GM11168 (cell line): ENCODE results near the gene NCEH1.

Experiments
- in situ Hi-C: fragments of 300-500 bp; cut with MboI; formaldehyde crosslinking; loops from one replicate; pipeline ENCODE4 v1.12.0; 2022; ENCODE audit warnings: low sequenced_read_pairs; ENCODE audit not compliant: unreplicated experiment

NCEH1 gene

GRCh38 chr3:172617013-172617706 is 93.7 kb downstream of the NCEH1 start:
- in situ Hi-C loops = no loop called here

- in situ Hi-C loops = no loop called here
Observed at GRCh38 chr3:172616031-172616461, 94.8 kb downstream of the NCEH1 start.

DNA sequence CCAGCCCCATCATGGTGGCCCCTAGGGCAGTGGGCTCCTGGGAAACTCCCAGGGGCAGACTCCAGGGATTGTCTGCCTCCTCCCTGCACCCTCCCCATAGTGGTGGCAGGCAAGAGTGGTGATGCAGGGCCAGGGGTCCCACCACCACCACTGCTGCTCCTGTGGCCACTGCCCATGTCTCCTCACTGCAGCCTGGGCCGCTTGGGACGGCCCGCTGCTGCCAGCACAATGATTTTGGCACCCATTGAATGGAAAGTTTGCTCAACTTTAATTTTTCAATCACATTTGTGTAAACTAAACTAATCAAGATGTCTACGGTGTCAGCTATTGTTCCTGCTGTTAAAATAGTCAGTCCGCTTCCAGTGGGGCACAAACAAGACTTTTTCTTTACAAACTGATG is 95.6 kb downstream of the NCEH1 start:
- in situ Hi-C loops = no loop called here

- in situ Hi-C loops = no loop called here
Observed at GRCh38 chr3:172614340-172615274, 96.3 kb downstream of the NCEH1 start.

DNA sequence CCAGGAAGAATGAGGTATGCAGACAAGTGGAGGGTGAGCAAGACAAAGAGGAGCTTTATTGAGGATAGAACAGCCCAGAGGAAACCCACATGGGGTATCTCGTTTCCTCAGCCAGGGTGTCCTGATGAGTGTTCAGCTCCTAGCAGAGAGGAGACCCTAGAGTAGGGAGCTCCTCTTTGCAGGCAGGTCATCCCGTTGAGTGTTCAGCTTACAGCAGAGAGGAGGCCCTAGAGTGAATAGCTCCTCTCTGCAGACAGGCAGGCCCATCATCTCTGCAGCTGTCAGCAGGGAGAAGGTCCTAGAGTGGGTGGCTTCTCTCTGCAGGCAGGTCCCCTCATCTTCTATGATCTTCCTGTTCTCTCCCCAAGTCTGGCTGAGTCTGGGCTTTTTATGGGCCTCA is 97.0 kb downstream of the NCEH1 start:
- in situ Hi-C loops = no loop called here

DNA sequence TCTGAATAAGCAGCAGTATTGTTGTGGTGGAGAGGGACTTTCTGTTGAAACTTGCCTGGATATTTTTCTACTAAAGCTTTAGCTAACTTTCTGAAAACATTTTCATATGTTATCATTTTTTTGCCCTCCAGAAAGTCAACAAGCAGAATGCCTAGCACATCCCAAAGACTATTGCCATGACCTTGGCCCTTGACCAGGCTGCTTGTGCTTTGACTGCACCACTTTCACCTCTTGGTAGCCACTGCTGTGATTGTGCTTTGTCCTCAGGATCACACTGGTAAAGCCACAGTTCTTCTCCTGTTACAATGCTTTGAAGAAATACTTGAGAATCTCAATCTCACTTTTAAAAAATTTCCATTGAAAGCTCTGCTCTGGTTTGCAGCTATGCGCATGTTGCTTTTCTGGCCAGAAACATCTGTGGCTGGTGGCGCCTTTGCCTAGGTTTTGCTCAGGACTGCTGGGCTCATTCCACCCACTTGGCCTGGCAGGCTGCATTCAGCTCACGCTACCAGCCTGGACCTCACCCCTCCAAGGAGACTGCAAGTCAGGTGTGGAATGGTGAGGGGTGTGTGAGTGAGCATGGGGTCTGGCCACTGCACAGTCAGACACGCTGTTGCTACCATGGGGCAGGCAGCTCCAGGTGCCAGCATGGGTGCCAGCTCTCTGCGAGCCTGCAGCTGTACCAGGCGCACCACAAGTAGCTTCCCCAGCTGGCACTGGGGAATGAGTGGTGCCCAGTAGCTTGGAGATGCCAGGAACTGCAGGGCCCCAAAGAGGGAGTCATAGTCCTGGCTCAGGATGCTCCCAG is 97.8 kb downstream of the NCEH1 start:
- in situ Hi-C loops = no loop called here

GRCh38 chr3:172609750-172610149 is 101.1 kb downstream of the NCEH1 start:
- in situ Hi-C loops = no loop called here

DNA sequence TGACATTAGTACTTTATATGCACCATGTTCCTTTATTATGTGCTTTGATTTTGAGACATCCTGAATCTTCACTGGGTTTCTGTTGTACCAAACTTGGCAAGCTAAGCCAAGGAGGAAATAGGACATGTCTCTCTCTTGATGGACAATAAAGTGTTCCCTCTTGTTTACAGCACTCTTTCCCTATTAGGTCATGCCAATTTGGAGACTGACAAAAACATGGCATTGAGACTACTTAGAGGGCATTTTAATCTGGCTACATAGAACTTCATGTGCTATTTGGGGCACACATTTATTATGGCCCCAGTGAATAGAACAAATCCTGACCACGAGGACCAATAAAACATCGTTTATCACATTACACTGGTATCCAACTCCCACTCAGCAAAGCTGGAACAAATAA is 102.3 kb downstream of the NCEH1 start:
- in situ Hi-C loops = no loop called here

GRCh38 chr3:172607305-172608121 is 103.4 kb downstream of the NCEH1 start:
- in situ Hi-C loops = no loop called here

GRCh38 chr3:172606021-172606420 is 104.8 kb downstream of the NCEH1 start:
- in situ Hi-C loops = no loop called here

DNA sequence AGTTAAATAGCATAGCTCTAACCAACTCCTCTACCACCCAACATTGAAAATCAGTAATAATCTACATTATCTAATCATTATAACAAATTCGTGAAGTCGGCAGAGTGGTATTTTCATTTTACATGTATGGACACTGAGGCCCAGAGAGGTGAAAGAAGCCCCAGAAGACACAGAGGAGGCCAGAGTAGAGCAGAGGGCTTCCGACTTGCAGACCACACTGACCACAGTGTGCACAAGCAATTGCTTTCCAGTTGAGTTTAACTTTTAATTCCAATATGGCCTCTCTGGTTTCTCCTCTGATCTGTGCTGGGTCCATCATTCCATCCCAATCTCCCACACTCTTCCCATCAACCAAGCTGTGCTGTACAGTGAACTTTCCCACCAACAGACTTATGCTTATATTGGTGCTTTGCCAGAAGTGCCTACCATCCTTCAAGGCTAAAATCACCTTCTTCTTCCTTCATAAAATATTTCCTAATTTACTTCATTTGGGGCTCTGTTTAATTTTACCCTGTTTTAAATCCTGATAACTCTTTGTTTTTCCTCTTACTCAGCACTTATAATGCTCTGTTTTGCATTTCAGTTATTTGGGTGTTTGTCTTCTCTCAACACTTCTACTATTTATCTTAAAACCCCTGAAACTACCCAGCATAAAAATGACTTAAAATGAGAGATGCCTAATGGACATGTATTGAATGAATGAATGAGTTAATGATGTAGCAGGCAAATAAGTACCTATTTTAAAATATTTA is 105.8 kb downstream of the NCEH1 start:
- in situ Hi-C loops = no loop called here

DNA sequence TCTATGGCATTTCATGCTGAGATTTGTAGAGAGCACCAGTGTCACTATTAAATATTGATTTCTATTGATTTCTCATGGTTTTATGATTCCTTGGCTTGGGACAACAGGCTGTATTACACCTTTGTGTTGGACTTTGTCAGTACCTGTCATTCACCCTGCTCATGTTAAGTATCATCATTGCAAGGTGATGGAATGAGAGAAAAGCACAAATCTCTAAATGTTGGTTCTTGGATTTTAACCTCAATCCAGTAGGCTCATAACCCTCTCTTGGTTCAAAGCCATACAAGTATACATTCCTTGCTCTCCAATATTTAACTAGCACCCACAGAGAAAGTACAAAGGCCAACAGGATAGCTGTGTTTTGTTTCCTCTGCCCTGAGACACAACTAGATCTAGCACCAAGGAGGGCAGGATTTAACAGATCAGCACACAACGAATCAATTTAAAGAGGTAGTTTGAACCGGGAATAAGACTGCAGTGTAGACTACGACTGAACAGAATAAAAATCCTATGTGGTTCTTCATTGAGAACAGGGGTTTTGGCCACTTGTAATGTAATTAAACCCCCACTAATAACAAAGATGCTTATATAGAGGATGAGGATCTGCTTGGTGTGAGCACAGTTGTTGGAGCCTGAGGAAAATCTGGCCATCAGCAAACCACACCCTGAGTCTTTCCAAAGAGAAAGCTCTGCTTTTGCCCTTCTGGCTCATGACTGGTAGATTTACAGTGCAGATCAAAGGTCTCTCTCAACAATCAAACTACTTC is 109.6 kb downstream of the NCEH1 start:
- in situ Hi-C loops = no loop called here

DNA sequence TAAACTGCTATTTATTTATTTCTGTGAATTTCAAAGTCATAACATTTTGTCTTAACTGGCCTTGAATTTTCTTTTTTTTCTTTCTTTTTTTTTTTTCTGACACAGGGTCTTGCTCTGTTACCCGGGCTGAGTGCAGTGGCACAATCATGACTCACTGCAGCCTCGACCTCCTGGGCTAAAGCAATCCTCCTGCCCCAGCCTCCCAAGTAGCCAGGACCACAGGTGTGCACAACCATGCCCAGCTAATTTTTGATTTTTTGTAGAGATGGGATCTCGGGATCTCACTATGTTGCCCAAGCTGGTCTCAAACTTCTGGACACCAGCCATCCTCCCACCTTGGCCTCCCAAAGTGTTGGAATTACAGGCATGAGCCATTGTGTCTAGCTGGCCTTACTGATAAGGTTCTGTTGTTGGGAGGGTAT is 110.2 kb downstream of the NCEH1 start:
- in situ Hi-C loops = no loop called here

DNA sequence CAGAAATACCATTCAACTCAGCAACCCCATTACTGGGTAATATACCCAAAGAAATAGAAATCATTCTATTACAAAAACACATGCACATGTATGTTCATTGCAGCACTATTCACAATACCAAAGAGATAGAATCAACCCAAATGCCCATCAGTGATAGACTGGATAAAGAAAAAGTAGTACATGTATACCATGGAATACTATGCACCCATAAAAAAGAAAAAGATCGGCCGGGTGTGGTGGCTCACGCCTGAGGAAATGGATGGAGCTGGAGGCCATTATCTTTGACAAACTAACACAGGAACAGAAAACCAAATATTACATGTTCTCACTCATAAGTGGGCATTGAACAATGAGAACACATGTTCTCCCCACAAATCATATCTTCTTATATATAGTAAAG is 112.0 kb downstream of the NCEH1 start:
- in situ Hi-C loops = no loop called here

GRCh38 chr3:172596394-172596706 is 114.5 kb downstream of the NCEH1 start:
- in situ Hi-C loops = no loop called here

- in situ Hi-C loops = no loop called here
Observed at GRCh38 chr3:172595664-172596393, 115.0 kb downstream of the NCEH1 start.

DNA sequence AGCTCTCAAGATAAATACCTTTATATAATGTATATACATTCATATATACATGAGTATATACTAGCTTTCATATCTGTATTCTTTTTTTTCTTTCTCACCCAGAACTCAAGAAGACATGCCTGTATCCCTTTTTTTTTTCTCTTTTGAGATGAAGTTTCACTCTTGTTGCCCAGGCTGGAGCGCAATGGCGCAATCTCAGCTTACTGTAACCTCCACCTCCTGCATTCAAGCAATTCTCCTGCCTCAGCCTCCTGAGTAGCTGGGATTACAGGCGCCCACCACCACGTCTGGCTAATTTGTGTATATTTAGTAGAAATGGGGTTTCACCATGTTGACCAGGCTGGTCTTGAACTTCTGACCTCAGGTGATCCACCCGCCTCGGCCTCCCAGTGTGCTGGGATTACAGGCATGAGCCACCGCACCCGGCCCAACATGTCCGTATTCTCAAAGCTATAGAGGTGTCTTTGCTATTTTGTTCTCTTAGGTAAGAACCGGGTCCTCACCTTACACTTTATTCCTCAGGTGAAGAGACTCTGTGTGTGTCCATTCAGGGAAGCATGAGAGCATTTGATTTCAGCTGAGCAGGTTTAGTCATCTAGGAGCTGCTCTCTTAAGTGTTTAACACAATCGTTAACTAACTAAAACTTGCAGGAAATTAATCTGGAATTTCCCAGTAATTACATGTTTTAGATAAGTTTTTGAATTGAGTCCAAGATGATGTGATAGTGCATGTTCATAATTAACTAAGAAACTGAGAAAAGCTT is 115.8 kb downstream of the NCEH1 start:
- in situ Hi-C loops = loop anchor here (5.0 kb wide), 1 partner anchor 108 kb away; no protein-coding TSS in a partner anchor
